Effector CD4-positive, alpha-beta T cell (primary cell): ENCODE measurements around the gene NSD2.

Source experiments
- DNase-seq: peaks from one replicate; pipeline ENCODE4 v3.0.0-alpha.2; 2020

NSD2 gene

DNA sequence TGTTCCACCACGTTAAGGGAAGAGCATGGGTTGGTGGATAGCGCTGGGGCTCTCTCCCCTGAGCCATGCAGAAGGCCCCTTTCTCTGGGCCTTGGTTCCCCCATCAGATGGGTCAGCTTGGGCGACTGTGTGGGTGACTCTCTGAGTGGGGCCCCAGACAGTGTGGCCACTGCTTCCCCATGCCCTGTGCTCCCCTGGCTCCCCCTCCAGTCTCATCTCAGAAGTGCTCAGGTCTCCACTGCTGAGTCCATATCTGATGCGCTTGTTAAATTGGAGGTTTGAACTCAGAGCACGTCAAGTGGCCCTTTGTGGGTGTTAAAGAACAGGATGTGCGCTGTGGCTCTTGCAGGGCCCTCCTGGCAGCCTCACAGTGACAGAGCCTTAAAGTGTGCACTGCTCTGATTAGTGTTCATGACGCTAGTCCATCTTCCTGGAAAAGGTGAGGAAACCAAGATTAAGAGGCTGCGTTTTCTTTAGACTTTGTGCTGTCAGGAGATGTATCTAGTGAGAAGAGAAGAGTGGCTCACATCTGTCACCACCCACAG lies 77.8 kb downstream of the NSD2 start:
- DNase-seq = no peak

GRCh38 chr4:1950369-1950768 lies 79.2 kb downstream of the NSD2 start:
- no peak for DNase-seq

GRCh38 chr4:1952058-1952700 lies 81.0 kb downstream of the NSD2 start:
- no peak for DNase-seq

DNA sequence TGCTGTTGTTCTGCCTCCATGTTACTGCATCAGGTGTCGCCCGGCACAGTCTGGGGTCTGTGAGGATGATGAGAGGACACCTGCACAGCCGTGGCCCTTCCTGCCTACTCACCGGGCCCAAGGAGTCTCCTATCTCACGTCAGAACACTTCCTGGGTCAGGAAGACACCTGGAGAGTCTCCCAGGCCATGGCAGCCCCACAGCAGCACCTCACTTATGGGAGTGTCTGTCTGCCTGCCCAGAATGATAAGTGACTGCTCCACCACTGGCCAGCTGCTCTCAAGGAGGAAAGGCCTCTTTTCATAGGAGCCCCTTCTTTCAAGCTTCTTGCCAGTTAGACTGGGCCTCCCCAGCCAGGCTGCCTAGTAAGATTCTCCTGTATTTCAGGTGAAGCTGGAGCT lies 81.5 kb downstream of the NSD2 start:
- DNase-seq = no peak

DNA sequence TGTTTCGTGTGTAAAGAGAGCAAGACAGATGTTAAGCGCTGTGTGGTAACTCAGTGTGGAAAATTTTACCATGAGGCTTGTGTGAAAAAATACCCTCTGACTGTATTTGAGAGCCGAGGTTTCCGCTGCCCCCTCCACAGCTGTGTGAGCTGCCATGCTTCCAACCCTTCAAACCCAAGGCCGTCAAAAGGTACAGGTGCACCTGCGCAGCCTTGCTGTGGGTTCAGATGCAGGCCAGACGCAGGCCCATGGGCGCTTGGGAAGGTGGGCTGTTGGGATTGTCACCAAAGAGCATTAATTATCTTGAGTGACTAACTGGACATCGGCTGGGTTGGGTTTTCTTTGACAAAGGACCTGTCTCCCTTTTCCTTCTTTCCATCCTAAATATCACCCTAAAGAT lies 82.1 kb downstream of the NSD2 start:
- DNase-seq = no peak

- no peak for DNase-seq
These were observed 85.4 kb downstream of the NSD2 start for GRCh38 chr4:1956631-1957030.

GRCh38 chr4:1958276-1959103 lies 87.3 kb downstream of the NSD2 start:
- DNase-seq = no peak

DNA sequence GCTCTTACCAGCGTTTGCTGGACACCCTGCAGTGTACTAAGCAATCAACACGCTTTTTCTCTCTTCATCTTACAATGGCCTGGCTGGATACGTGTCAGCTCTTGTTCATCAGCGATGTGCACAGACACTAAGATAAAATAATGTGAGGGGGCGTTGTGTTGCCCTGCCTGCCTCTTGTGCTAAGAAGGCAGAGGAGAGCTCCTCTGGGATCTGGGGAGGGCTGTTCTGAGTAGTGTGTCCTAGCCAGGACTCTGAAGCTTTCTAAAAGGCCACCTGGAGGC lies 87.9 kb downstream of the NSD2 start:
- no peak for DNase-seq

DNA sequence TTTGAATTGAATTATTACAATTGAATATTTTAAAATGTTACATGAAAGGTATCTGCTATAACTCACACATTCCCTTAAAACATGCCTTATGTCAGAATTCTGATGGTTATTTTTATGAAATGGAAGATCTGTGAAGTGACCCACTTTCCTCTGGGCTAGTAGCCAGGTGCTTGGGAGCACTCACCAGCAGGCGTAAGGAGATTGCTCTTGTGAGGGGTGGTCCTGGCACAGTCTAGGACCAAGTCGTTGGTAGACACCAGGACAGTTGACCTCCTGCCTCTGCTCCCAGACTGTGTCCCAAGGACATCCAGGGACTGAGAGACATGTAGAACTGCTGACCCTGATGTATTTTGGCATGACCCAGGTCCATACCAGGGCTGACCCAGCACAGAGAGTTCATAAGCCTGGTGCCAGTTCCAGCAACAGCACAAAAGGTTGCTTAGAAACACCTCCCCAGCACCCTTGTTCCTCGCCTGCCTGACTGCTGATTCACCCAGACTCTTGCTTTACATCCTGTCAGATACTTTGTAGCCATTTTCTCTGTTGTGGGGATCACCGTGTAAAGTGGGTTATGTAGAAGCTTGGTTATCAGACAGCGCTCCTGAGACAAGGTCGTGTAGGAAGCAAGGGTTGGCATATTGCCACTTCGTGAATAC lies 89.1 kb downstream of the NSD2 start:
- DNase-seq = no peak

- DNase-seq = no peak
These were observed 89.8 kb downstream of the NSD2 start for GRCh38 chr4:1961038-1961437.

DNA sequence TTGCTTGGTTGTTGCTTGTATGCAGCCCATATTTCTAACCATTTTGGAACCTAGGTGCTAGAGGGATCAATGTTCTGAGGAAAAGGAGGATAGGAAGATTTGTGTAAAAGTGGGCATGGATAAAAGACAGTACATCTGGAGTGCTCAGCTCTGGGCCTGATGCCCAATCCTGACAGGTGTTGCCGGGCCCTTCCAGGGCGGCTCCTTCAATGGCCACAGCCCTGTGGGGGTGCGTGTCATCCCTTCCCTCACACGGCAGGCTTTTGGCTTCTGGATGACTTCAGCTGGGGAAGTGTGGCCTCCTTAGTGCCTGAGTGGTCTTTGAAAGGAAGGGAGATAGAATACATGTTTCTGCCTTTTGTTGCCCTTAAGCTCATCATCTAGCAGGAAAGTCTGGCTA lies 90.4 kb downstream of the NSD2 start:
- DNase-seq = no peak

DNA sequence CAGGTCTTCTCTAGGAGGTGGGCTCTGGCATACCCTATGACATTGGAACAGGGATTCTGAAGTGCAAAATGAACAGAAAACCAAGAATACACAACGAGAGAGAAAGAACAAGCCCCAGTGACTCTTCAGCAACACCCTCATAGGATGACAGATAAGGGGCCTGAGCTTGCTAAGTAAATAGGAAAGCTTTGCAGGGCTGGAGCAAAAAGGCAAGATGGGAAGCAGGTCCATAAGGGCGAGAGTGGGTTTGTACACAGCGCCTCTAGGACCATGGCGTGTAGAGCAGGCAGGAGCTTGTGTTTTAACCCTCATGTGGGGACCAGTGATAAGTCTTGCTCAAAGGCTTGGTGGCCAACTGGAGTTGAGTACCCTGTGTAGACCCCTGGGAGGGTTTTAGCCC lies 91.8 kb downstream of the NSD2 start:
- DNase-seq = no peak

GRCh38 chr4:1964443-1964842 lies 93.2 kb downstream of the NSD2 start:
- DNase-seq = no peak

- no peak for DNase-seq
These were observed 93.8 kb downstream of the NSD2 start for GRCh38 chr4:1964971-1965370.

GRCh38 chr4:1967512-1968149 lies 96.4 kb downstream of the NSD2 start:
- no peak for DNase-seq

DNA sequence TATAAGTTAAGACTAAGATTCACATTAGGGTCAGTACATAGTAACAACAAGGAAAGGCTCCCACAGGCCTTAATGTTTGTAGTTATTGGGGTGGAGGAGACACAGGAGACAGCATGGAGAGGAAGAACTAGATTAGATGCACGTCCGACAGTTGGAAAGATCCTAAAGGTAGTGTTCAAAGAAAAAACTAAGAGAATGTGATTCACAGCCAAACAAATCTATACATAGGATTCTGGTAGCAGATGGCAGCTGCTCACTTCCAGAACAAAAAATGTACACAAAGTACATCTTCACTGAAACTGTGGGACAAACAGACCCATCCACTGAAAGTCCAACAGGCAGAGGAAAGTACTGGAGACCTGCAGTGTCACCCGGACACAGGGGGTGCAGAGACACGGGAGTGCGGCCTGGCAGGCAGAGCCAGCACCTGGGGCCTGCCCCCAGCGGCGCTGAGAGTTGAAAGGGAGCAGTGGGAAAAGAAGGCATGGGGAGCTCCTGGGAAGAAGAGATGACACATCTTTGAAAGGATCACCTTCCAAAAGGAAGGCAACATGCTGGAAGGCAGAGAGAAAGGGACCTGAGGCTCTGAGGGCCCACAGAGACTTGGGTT lies 97.6 kb downstream of the NSD2 start:
- no peak for DNase-seq

DNA sequence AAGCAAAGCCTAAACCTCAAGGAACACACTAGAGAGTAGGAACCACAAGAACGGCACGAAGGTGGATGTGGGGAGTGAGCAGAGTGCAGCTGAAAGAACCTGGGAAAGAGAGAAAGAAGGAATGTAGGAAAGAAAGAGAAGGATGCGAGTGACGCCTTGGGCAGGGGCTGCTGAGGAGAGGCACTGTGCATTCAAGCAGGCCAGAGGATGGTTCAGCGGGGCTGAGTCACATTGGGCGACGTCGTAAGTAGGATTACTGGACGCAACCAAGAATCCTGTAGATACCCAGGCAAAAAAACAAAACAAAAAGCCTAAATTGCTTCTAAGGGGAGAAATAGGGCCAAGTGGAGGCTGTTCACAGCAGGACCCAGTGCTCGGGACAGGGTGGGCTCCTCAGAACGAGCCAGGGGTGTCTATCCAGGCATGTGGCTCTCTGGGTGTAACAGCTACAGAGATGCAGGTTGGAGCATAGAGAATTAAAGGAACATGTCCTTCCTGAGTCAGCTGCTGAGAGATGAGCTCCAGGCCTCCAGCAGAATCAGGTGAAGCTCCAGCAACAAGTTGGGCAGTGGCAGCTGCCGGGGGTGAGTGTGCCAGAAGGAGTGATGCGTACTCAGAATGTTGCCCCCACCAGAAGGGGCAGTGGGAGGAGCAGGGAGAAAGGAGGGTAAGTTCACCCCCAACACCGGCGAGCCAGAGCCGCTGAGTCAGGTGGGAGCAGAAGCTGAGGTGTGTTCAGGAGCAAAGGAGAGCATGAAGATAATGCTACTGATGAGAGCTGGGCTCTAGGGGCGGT lies 98.9 kb downstream of the NSD2 start:
- no peak for DNase-seq

DNA sequence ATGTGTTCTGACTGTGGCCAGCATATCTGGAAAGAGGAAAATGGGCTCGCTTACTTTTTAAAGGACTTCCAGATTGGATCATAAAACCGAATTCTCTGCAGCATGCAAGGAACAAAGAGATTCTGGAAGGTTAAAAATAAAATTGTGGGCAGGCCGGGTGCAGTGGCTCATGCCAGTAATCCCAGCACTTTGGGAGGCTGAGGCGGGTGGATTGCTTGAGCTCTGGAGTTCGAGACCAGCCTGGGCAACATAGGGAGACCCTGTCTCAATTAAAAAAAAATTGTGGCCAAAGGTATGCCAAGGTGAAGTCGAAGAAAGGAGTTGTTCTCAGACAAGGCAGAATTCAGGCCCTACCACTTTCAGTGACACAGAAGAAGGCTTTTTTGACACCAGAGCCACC lies 99.7 kb downstream of the NSD2 start:
- DNase-seq = no peak

GRCh38 chr4:1971456-1972200 lies 100.4 kb downstream of the NSD2 start:
- DNase-seq = no peak

DNA sequence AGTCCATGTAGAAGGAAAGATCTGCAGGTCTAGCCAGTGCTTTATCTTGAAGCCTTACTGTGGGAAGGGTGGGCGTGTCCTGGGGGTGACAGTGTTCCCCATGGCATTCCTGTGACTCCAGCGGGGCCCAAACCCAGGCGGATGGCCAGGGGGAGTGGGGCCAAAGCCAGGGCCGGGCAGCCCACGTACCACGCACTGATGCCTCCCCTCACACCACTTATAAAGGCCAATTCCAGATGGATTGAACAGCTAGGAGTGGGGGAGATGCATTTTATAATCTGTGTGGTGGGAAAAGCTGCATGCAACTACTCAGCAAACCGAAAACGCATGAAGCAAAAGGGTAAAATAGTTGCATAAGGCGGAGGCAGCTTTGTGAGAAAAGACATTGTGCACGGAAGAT lies 101.2 kb downstream of the NSD2 start:
- DNase-seq = no peak

DNA sequence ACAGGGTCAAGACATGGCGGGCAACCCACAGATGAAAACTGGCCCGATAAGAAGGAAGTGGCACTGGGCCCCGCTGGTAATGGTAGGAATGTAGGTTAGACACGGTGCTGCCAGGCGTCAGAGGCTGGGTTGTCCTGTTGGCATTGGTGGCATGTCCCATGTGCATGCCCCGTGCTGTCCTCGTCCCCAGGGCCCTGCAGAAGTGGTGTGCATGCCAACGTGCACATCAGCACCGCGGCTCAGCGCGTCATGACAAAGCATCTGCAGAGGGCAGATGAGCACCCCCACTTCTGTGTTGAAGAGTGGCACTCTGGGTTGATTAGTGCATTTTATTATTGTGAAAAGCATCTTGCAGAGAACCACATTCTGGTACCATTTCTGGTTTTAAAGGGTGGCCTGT lies 102.0 kb downstream of the NSD2 start:
- no peak for DNase-seq

- DNase-seq = no peak
These were observed 102.5 kb downstream of the NSD2 start for GRCh38 chr4:1973661-1974060.
